K562 (cell line): ENCODE data around the gene MAP3K2. TPM values are rescaled to one million over a fixed set of nuclear protein-coding genes. Genes with fewer than 3 reads are reported as not detected.

Experiments used
- BMI1 ChIP-seq: fragments of 150-350 bp; IDR thresholded peaks from 2 replicates; pipeline ENCODE4 v1.6.1; 2014; ENCODE audit warnings: low read length
- FOXA1 ChIP-seq: fragments of 450-650 bp; IDR thresholded peaks from 2 replicates; pipeline ENCODE4 v1.6.1; 2016; ENCODE audit warnings: mild to moderate bottlenecking, borderline replicate concordance
- GATAD2B ChIP-seq: fragments of 450-650 bp; IDR thresholded peaks from 2 replicates; pipeline ENCODE4 v1.6.1; 2017; ENCODE audit warnings: mild to moderate bottlenecking, borderline replicate concordance
- HNRNPH1 ChIP-seq: fragments of 200-400 bp; formaldehyde crosslinking; optimal IDR thresholded peaks from 2 replicates; pipeline ENCODE3; 2017; ENCODE audit warnings: low read depth, mild to moderate bottlenecking, low read length, moderate library complexity
- KHSRP ChIP-seq: fragments of 450-650 bp; IDR thresholded peaks from 2 replicates; pipeline ENCODE4 v1.6.1; 2017
- NCOA2 ChIP-seq, 2 experiments: fragments of 450-650 bp; IDR thresholded peaks; 2 replicates each; pipeline ENCODE4 v1.6.1; 2018; ENCODE audit warnings: mild to moderate bottlenecking in 2 of 2, moderate library complexity in 1 of 2; ENCODE audit not compliant: partially characterized antibody in 2 of 2
- SIN3B ChIP-seq: fragments of 450-650 bp; IDR thresholded peaks from 2 replicates; pipeline ENCODE4 v1.6.1; 2017; ENCODE audit warnings: low read depth, mild to moderate bottlenecking, moderate library complexity
- SMARCC2 ChIP-seq: fragments of 450-650 bp; IDR thresholded peaks from 2 replicates; pipeline ENCODE4 v1.6.1; 2017; ENCODE audit warnings: antibody characterized with exemption, moderate library complexity, mild to moderate bottlenecking, low read depth
- TCF3 ChIP-seq: sonication (generic); formaldehyde crosslinking; IDR thresholded peaks from 2 replicates; pipeline ENCODE4 v1.4.0; 2020; ENCODE audit warnings: mild to moderate bottlenecking, missing genetic modification reagents
- TEAD4 ChIP-seq, 2 experiments: sonication (generic) in 1 of 2; formaldehyde crosslinking in 1 of 2; IDR thresholded peaks; 2 replicates each; pipeline versions ENCODE4 v1.6.1 to v1.8.0; 2012 to 2022; ENCODE audit warnings: borderline replicate concordance in 1 of 2, inconsistent platforms in 1 of 2, low read length in 1 of 2, mild to moderate bottlenecking in 1 of 2, missing genetic modification reagents in 1 of 2
- ZNF316 ChIP-seq: fragments of 450-650 bp; IDR thresholded peaks from 2 replicates; pipeline ENCODE4 v1.6.1; 2016
- ZNF561 ChIP-seq: fragments of 450-650 bp; formaldehyde crosslinking; conservative IDR thresholded peaks from 2 replicates; pipeline ENCODE4 v1.4.0; 2020; ENCODE audit warnings: mild to moderate bottlenecking, moderate library complexity
- ZNF785 ChIP-seq: fragments of 250-450 bp; sonication (Bioruptor Pico); IDR thresholded peaks from 2 replicates; pipeline ENCODE4 v1.4.0; 2020; ENCODE audit warnings: mild to moderate bottlenecking
- polyA plus RNA-seq, 8 experiments: library from polyadenylated mRNA; depleted of rRNA in 4 of 8; stranded (reverse) in 5 of 8; unstranded in 3 of 8; fragments of >200 nt; fragmentation: Nextera tagmentation in 2 of 8; fragmentation: Illumina TruSeq in 1 of 8; extraction: Ambion mirVana in 2 of 8; extraction: Trizol in 1 of 8; gene quantifications; 2 replicates each; pipeline versions ENCODE4 v1.2.1 to v1.2.3, GENCODE V29; 2011 to 2014; ENCODE audit warnings: inconsistent platforms in 1 of 8, missing spikeins in 1 of 8
- total RNA-seq, 7 experiments: library from RNA; depleted of rRNA in 6 of 7; stranded (reverse); fragments of >200 nt in 6 of 7; fragmentation: Illumina TruSeq in 2 of 7; extraction: Trizol in 2 of 7; gene quantifications; 2 replicates each; pipeline versions ENCODE4 v1.2.1 to v1.2.3, GENCODE V29; 2011 to 2021; ENCODE audit warnings: low replicate concordance in 1 of 7
- TF ChIP-seq, protein P1 (sequence below), 2 experiments: fragments of 450-650 bp; formaldehyde crosslinking in 1 of 2; IDR thresholded peaks; 2 replicates each; pipeline versions ENCODE4 v1.4.0 to v1.6.1; 2014 to 2020; ENCODE audit warnings: mild to moderate bottlenecking in 2 of 2, borderline replicate concordance in 1 of 2, low read depth in 1 of 2
- TF ChIP-seq, protein P2 (sequence below), 3 experiments: IDR thresholded peaks in 2 of 3; conservative IDR thresholded peaks in 1 of 3; 2 replicates each; pipeline ENCODE4 v1.5.1; 2011 to 2012; ENCODE audit warnings: low read length in 3 of 3, mild to moderate bottlenecking in 3 of 3, control low read depth in 2 of 3, improper control_type of control experiment in 1 of 3, inconsistent platforms in 1 of 3, low read depth in 1 of 3, mixed read lengths in 1 of 3, moderate library complexity in 1 of 3; ENCODE audit not compliant: insufficient read depth in 2 of 3
- TF ChIP-seq, protein P3 (sequence below): sonication (generic); formaldehyde crosslinking; IDR thresholded peaks from 2 replicates; pipeline ENCODE4 v1.9.0; 2022; ENCODE audit warnings: mild to moderate bottlenecking, missing genetic modification reagents
- TF ChIP-seq, protein P4 (sequence below): fragments of 450-650 bp; IDR thresholded peaks from 2 replicates; pipeline ENCODE4 v1.6.1; 2014; ENCODE audit warnings: low read depth, mild to moderate bottlenecking, moderate library complexity, borderline replicate concordance

MAP3K2 gene
- total and polyA plus RNA-seq, 9 of the 15 experiments (the other 6 are each of a cell fraction or from before 2014, with no cell fraction given) = 1.2 to 14.2 (median 5.7) TPM

DNA sequence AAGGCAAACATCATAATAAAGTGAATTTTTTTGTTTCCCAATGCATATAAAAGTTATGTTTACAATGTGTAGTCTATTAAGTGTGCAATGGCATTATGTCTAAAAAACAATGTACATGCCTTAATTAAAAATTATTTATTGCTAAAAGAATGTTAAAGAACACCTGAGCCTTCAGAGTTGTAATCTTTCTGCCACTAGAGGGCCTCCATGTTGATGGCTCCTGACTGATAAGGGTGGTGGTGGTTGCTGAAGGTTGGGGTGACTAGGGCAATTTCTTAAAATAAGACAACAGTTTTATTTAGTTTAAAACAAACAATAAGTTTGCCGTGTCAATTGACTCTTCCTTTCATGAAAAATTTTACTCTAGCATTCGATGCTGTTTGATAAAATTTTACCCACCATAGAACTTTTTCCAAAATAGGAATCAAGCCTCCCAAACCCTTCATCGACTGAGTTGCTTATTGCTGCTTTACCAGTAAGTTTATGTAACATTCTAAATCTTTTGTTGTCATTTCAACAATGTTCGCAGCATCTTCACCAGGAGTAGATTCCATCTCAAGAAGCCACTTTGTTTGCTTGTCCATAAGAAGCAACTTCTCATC is 32.3 kb downstream of the MAP3K2 start (continued):
- TF ChIP-seq, protein P1, sequence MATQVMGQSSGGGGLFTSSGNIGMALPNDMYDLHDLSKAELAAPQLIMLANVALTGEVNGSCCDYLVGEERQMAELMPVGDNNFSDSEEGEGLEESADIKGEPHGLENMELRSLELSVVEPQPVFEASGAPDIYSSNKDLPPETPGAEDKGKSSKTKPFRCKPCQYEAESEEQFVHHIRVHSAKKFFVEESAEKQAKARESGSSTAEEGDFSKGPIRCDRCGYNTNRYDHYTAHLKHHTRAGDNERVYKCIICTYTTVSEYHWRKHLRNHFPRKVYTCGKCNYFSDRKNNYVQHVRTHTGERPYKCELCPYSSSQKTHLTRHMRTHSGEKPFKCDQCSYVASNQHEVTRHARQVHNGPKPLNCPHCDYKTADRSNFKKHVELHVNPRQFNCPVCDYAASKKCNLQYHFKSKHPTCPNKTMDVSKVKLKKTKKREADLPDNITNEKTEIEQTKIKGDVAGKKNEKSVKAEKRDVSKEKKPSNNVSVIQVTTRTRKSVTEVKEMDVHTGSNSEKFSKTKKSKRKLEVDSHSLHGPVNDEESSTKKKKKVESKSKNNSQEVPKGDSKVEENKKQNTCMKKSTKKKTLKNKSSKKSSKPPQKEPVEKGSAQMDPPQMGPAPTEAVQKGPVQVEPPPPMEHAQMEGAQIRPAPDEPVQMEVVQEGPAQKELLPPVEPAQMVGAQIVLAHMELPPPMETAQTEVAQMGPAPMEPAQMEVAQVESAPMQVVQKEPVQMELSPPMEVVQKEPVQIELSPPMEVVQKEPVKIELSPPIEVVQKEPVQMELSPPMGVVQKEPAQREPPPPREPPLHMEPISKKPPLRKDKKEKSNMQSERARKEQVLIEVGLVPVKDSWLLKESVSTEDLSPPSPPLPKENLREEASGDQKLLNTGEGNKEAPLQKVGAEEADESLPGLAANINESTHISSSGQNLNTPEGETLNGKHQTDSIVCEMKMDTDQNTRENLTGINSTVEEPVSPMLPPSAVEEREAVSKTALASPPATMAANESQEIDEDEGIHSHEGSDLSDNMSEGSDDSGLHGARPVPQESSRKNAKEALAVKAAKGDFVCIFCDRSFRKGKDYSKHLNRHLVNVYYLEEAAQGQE (IDR thresholded peaks at IDR 0.05; ENCODE audit: borderline replicate concordance) = peak; percentile 41; the same call in 1 of the 2 replicates
- TF ChIP-seq, protein P1 (CRISPR knock-in tag; IDR thresholded peaks at IDR 0.05; ENCODE audit: low read depth) = no peak
- TF ChIP-seq NCOA2 (IDR thresholded peaks at IDR 0.05; ENCODE audit: partially characterized antibody in 2 of 2) (no peak), HNRNPH1 (no peak), ZNF561 (CRISPR knock-in tag) (no peak), GATAD2B (peak; percentile 19; the same call in 1 of the 2 replicates), FOXA1 (no peak), ZNF316 (no peak), SMARCC2 (no peak), SIN3B (no peak), TCF3 (CRISPR knock-in tag) (no peak), TEAD4 (IDR thresholded peaks at IDR 0.05; ENCODE audit: low read length) (no peak), TEAD4 (CRISPR knock-in tag; IDR thresholded peaks at IDR 0.05; ENCODE audit: borderline replicate concordance) (no peak), KHSRP (no peak), BMI1 (no peak), ZNF785 (CRISPR knock-in tag) (no peak)
- TF ChIP-seq, protein P2, sequence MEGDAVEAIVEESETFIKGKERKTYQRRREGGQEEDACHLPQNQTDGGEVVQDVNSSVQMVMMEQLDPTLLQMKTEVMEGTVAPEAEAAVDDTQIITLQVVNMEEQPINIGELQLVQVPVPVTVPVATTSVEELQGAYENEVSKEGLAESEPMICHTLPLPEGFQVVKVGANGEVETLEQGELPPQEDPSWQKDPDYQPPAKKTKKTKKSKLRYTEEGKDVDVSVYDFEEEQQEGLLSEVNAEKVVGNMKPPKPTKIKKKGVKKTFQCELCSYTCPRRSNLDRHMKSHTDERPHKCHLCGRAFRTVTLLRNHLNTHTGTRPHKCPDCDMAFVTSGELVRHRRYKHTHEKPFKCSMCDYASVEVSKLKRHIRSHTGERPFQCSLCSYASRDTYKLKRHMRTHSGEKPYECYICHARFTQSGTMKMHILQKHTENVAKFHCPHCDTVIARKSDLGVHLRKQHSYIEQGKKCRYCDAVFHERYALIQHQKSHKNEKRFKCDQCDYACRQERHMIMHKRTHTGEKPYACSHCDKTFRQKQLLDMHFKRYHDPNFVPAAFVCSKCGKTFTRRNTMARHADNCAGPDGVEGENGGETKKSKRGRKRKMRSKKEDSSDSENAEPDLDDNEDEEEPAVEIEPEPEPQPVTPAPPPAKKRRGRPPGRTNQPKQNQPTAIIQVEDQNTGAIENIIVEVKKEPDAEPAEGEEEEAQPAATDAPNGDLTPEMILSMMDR (IDR thresholded peaks at IDR 0.05 in 2 of 3, conservative IDR thresholded peaks at IDR 0.05 in 1 of 3; ENCODE audit: insufficient read depth in 2 of 3, low read depth in 1 of 3, low read length in 3 of 3) = peak; percentile 75 to 78 (median 77)
- TF ChIP-seq, protein P3, sequence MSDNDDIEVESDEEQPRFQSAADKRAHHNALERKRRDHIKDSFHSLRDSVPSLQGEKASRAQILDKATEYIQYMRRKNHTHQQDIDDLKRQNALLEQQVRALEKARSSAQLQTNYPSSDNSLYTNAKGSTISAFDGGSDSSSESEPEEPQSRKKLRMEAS (CRISPR knock-in tag) = no peak
- TF ChIP-seq, protein P4, sequence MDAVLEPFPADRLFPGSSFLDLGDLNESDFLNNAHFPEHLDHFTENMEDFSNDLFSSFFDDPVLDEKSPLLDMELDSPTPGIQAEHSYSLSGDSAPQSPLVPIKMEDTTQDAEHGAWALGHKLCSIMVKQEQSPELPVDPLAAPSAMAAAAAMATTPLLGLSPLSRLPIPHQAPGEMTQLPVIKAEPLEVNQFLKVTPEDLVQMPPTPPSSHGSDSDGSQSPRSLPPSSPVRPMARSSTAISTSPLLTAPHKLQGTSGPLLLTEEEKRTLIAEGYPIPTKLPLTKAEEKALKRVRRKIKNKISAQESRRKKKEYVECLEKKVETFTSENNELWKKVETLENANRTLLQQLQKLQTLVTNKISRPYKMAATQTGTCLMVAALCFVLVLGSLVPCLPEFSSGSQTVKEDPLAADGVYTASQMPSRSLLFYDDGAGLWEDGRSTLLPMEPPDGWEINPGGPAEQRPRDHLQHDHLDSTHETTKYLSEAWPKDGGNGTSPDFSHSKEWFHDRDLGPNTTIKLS = no peak
